Fibroblast of villous mesenchyme (primary cell): ENCODE measurements around the gene YBX1. TPM values are rescaled to one million over a fixed set of nuclear protein-coding genes. Genes with fewer than 3 reads are reported as not detected.
"Not testable (repeated sequence)": the region's sequence is repeated elsewhere in the genome, so short reads cannot be mapped to it uniquely, and the experiment has no call there.

Source experiments
- DNase-seq: peaks from one replicate; pipeline ENCODE4 v3.0.0-alpha.2; 2010; ENCODE audit warnings: low read depth
- H3K4me3 ChIP-seq: 2 replicates; pipeline ENCODE4 v1.5.1; 2011; ENCODE audit warnings: low read depth, mild to moderate bottlenecking, low read length
- total RNA-seq: library from RNA; depleted of rRNA; stranded (reverse); fragments of >200 nt; gene quantifications from 2 replicates; pipeline ENCODE4 v1.2.3, GENCODE V29; 2012
- TF ChIP-seq, protein P1 (sequence below): IDR thresholded peaks from 2 replicates; pipeline ENCODE4 v1.5.1; 2012; ENCODE audit warnings: low read depth, mild to moderate bottlenecking, low read length; ENCODE audit not compliant: insufficient read depth

Gene YBX1
- total RNA-seq, 1 donor, result 578 TPM

DNA sequence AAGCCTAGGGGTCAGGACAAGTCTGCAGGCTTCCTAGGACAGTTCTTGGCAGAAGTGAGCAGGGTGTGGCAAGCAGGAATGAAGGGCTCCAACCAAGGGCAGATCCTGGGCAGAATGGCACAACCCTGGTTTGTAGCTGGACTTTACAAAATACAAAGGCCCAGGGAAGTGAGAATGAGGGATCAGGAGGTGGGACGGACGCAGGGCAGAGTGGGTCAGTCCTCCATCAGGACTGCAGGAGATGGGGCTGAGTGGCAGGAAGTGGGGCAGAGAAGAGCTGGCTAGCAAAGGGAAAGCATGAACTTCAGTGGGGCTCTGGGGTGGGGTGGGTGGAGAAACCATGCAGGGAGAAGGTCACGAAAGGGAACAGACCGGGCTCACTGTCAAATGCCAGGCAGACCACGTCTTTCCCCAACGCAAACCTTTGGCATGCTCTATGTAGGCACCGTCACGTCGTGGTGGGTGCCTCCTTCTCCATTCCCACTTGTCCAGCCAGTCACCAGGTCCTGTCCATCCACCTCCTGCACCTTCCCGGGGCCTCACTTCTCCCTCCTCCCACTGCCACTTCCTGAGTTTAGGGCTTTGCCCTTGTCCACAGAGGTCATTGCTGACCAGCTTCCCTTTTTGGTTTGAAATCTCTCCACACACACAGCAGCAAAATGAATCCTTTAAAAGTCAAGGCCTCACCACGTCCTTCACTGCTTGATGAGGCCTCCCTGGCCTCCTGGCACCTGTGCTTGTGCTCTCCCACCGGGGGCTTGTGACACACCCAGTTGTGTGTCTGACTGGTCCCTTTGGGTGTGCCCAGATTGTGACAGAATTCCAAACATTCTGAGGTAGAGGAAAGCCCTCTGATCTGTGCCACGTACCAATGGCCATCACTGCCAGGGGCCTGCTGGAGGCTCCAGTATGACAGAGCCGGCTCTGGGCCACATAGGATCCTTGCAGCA, 66.5 kb downstream of the YBX1 start:
- H3K4me3 ChIP-seq, result no peak overlapping the region
- TF ChIP-seq, protein P1, sequence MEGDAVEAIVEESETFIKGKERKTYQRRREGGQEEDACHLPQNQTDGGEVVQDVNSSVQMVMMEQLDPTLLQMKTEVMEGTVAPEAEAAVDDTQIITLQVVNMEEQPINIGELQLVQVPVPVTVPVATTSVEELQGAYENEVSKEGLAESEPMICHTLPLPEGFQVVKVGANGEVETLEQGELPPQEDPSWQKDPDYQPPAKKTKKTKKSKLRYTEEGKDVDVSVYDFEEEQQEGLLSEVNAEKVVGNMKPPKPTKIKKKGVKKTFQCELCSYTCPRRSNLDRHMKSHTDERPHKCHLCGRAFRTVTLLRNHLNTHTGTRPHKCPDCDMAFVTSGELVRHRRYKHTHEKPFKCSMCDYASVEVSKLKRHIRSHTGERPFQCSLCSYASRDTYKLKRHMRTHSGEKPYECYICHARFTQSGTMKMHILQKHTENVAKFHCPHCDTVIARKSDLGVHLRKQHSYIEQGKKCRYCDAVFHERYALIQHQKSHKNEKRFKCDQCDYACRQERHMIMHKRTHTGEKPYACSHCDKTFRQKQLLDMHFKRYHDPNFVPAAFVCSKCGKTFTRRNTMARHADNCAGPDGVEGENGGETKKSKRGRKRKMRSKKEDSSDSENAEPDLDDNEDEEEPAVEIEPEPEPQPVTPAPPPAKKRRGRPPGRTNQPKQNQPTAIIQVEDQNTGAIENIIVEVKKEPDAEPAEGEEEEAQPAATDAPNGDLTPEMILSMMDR, result no peak
- no peak for DNase-seq

GRCh38 chr1:42750041-42750440, 67.8 kb downstream of the YBX1 start:
- no peak for DNase-seq
- H3K4me3 ChIP-seq, result no peak overlapping the region
- TF ChIP-seq, protein P1, result no peak

- not testable (repeated sequence) for H3K4me3 ChIP-seq, DNase-seq
Measured at GRCh38 chr1:42751511-42752070, 69.4 kb downstream of the YBX1 start.

DNA sequence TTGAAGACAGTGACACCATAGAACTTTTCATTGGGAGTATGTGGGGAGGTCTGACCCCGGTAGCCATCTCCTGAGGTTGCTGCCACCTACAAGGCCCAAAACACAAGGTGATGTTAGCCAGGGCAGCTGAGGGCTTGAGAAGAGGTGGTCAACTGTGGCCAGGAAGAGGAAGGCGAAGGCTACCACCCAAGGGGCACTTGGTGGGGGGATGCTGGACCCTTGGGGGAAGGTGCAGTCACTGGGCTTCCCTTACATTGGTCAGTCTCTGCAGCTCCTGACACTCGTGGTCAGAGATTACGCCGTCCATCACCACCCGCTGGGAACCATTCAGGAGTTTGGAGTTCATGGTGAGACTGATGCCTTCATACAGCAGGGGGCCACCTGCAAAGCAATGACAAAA, 70.1 kb downstream of the YBX1 start:
- no peak overlapping the region for H3K4me3 ChIP-seq
- DNase-seq, result no peak
- TF ChIP-seq, protein P1, result no peak

DNA sequence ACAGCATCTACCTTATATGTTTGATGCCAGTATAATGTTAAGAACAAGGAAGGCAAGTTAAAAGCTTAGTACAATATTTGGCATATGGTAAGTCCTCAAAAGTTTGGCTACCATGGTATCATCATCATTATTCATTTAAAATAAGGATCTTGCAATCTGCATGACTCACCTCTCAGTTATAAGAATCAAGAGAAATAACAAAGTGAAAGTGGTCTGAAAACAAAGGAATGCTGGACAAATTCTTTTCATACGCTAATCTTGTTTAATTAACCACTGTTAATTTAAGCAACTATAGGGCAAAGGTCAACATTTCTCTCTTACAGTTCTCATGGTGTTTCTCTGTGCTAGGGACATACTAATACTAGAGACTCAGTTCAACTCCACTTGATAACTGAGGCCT, 70.9 kb downstream of the YBX1 start:
- peak; percentile 35 for DNase-seq
- H3K4me3 ChIP-seq, result no peak overlapping the region
- TF ChIP-seq, protein P1, result no peak

Other genes with a start within 250 kb of the YBX1 start
- 0.32 and 0.86 TPM in 2 replicates for gene ZMYND12, start 226.4 kb upstream of the YBX1 start, total RNA-seq
- 66.5 and 78.3 TPM in 2 replicates for gene PPCS, start 225.9 kb upstream of the YBX1 start, total RNA-seq
- gene CCDC30, start 219.1 kb upstream of the YBX1 start, total RNA-seq, result 0.86 and 0.97 TPM in 2 replicates
- 16.0 and 20.9 TPM in 2 replicates for gene PPIH, start 24.0 kb upstream of the YBX1 start, total RNA-seq
- gene CLDN19, start 57.8 kb downstream of the YBX1 start, total RNA-seq, result not detected in 2 replicates
- 188 and 212 TPM in 2 replicates for gene P3H1, start 84.6 kb downstream of the YBX1 start, total RNA-seq
- 3.2 and 5.2 TPM in 2 replicates for gene C1orf50, start 84.8 kb downstream of the YBX1 start, total RNA-seq
- gene TMEM269, start 102.6 kb downstream of the YBX1 start, total RNA-seq, result under 0.01 TPM in 2 replicates
- 14.2 and 14.8 TPM in 2 replicates for gene ERMAP, start 134.7 kb downstream of the YBX1 start, total RNA-seq
- gene SVBP, start 135.0 kb downstream of the YBX1 start, total RNA-seq, result 15.8 and 17.3 TPM in 2 replicates
- 6.4 and 11.2 TPM in 2 replicates for gene ZNF691, start 164.2 kb downstream of the YBX1 start, total RNA-seq